Mucosa of descending colon (tissue), 3 donors: ENCODE measurements around the gene TAS2R31. TPM values are rescaled to one million over a fixed set of nuclear protein-coding genes. Genes with fewer than 3 reads are reported as not detected.

Source experiments
- ATAC-seq: fragments of 200-7000 bp; cut with Tn5 transposase; one replicate; pipeline ENCODE4 v1.9.1; 2020; ENCODE audit warnings: mild to moderate bottlenecking, moderate library complexity
- DNase-seq, 3 donors: peaks; one replicate each; pipeline ENCODE4 v3.0.0-alpha.2; 2020
- H3K36me3 ChIP-seq: fragments of 200-600 bp; one replicate; pipeline ENCODE4 v1.8.0; 2021; ENCODE audit warnings: low read depth, mild to moderate bottlenecking
- H3K4me1 ChIP-seq: fragments of 200-600 bp; one replicate; pipeline ENCODE4 v1.8.0; 2021; ENCODE audit warnings: low read depth, mild to moderate bottlenecking
- H3K4me3 ChIP-seq: fragments of 200-600 bp; one replicate; pipeline ENCODE4 v1.8.0; 2021; ENCODE audit warnings: mild to moderate bottlenecking
- H3K9me3 ChIP-seq: fragments of 200-600 bp; one replicate; pipeline ENCODE4 v1.8.0; 2021; ENCODE audit warnings: mild to moderate bottlenecking
- CTCF ChIP-seq: fragments of 200-600 bp; IDR thresholded peaks from one replicate; pipeline ENCODE4 v1.8.0; 2022; ENCODE audit warnings: antibody characterized with exemption, mild to moderate bottlenecking
- intact Hi-C, 2 donors: fragments of 100-400 bp; cut with DNase I in 1 of 2; cut with micrococcal nuclease in 1 of 2; formaldehyde crosslinking; loops; one replicate each; pipeline versions ENCODE4 v1.11.0 to v1.11.1; 2022; cut with DNase I, micrococcal nuclease
- total RNA-seq, 3 donors: library from RNA; stranded (reverse); fragmentation: NEBNext Ultra II Directional in 2 of 3; extraction: Animal tissue kit (Norgen Biotek cat#: 25700) in 2 of 3; gene quantifications; one replicate each; pipeline versions ENCODE4 v1.2.1 to v1.2.4, GENCODE V29; 2021 to 2023
- donor health status: DM: no; HTN: no; CAD: no; lungs with moderate emphysema.
- donor health status: DM: no; HTN: no; CAD: no.
- donor health status: DM: no; HTN: yes; CAD: no.

The TAS2R31 gene
- total RNA-seq, 3 donors from 2014 or later, result 2.6 to 8.1 (median 3.5) TPM

GRCh38 chr12:11016937-11017336, 14.3 kb downstream of the TAS2R31 start:
- intact Hi-C loops, result no loop called here
- DNase-seq (peak in 1 of 3 donors; percentile 39), ATAC-seq (peak; percentile 67)
- no peak for TF ChIP-seq CTCF
- Histone ChIP-seq H3K4me1 (no peaks in the 10 kb centered on the region), H3K36me3 (no peaks in the 10 kb centered on the region), H3K9me3 (no peaks in the 10 kb centered on the region), H3K4me3 (no peak overlapping the region)

DNA sequence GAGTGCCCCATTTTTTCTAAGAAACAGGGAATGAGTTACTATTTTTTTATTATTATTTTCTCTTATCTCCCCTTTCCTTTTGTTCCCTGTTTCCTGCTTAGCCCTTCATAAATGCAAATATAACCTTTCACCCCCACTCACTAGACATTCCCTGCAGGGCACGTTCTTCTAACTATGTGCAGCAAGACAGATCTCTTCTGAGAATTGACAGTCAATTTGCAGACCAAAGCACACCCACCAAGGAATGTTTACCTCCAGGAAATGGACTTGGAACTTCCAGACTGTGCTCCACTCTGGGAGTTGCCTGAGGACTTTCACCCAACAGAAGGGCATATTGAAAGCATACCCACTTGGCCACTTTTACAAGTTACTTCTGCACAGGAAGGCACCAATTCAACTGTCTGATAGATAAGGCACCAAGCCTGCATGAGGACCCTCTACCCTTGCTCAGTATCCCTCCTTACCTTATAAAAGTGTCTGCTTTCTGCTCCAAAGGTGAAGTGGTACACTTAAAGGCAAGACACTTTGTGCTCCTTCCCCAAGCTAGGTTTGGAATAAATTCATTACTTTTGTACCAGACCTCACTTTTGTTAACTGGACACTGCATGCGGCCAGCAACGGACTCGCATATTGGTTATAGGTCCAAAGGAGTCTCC, 15.3 kb downstream of the TAS2R31 start:
- DNase-seq (peak in 2 of 3 donors; percentile 27 to 66), ATAC-seq (peak; percentile 96)

GRCh38 chr12:11014234-11014633, 17.0 kb downstream of the TAS2R31 start:
- Histone ChIP-seq H3K4me3 (no peak overlapping the region), H3K4me1 (no peaks in the 10 kb centered on the region), H3K36me3 (no peaks in the 10 kb centered on the region), H3K9me3 (no peaks in the 10 kb centered on the region)
- intact Hi-C loops, result no loop called here
- no peak for ATAC-seq
- no peak for TF ChIP-seq CTCF
- no peak for DNase-seq

More for the DNA sequence above, 15.3 kb downstream of the TAS2R31 start:
- no peak for TF ChIP-seq CTCF
- no peaks in the 10 kb centered on the region for H3K4me1 ChIP-seq
- no peaks in the 10 kb centered on the region for H3K9me3 ChIP-seq
- intact Hi-C loops, result no loop called here
- H3K36me3 ChIP-seq, result no peaks in the 10 kb centered on the region
- no peak overlapping the region for H3K4me3 ChIP-seq

DNA sequence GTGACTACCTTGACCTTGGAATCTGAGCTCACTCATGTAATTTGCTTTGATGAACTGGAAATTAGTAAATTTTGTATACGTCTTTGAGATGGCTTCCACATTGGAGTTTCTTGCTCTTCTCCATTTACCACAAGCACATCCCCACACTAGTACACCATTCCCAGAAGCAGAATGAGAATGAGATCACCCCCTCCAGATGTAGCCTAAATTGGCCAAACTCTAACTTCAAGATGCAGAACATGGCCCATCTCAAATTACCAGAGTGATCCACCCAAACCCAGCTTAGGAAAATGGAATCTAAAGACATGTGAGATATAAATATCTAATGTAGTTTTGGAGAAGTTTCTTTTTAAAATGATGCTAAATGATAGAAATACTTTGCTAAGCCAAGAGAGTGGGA, 23.6 kb downstream of the TAS2R31 start:
- DNase-seq, result no peak

GRCh38 chr12:10998204-10998603, 33.0 kb downstream of the TAS2R31 start, which contains the start of gene TAS2R20:
Gene TAS2R20 (minus strand): TSS chr12:10998304. CDS start chr12:10997875, 429 bp downstream.
- Histone ChIP-seq H3K4me1 (no peaks in the 10 kb centered on the region), H3K9me3 (no peaks in the 10 kb centered on the region), H3K4me3 (no peak within 1 kb of the TSS), H3K36me3 (no peaks in the 10 kb centered on the region)
- no peak for TF ChIP-seq CTCF
- intact Hi-C loops, result no loop called here
- no peak for ATAC-seq
- DNase-seq, result no peak

More for the DNA sequence above, 23.6 kb downstream of the TAS2R31 start:
- no peak for TF ChIP-seq CTCF
- Histone ChIP-seq H3K36me3 (no peaks in the 10 kb centered on the region), H3K4me1 (no peaks in the 10 kb centered on the region), H3K9me3 (no peaks in the 10 kb centered on the region), H3K4me3 (no peak overlapping the region)
- intact Hi-C loops, result no loop called here
- ATAC-seq, result no peak
